Brain pericyte (primary cell): ENCODE data around the gene SMC6.

Source experiments
- DNase-seq: peaks from one replicate; pipeline ENCODE4 v3.0.0-alpha.2; 2012; ENCODE audit warnings: low read depth, low spot score

SMC6 gene

DNA sequence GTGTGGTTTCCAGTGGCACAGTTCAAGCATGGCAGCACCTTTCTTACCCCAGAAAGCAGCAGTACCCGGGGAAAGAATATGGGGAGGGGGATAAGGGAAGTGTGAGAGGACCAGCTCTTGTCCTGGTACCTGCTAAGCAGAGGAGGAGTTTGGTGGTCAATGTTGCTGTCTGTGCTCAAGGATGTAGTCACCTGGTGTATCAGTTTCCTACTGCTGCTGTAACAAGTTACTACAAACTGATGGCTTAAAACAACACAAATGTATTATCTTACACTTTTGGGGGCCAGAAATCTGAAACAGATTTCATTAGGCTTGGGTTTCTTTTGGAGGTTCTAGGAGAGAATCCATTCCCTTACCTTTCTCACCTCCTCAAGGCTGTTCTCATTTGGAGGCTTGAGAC lies 135.7 kb downstream of the SMC6 start:
- DNase-seq: no peak

DNA sequence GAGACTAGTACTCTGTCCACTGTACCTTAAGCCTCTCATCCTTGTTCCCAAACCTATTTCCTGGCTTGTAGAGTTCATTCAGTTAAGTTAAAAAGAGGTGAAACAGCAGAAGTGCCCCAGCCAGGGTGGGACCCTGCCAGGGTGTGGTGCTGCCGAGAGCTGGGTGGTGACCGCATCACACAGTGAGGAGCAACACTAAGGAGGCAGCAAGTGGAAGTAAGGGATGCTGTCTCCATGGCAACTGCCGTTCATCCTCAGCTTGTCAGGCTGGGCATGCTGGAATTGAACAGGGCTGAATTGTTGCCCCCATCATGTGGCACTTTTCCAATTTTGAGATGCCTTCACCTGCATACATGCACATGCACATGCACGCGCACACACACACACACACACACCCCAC lies 136.1 kb downstream of the SMC6 start:
- no peak for DNase-seq

DNA sequence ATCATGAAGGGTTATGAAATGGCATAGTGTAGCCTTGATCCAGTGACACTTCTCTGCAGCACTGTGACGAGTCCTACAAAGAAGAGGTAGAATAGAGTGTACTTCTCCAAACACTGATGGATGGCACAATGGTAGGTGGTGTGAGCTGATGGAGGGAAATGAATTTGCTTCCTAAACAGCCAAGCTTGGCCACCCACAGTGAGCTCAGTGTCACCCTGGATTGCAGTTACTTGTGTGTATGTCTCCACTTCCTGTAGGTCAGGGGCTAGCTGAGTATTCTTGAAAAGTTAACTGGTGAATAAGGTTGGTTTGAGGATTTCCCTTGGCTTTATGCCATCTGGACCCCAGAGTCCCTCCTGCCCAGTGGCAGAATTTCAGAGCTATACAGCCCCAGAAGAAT lies 137.2 kb downstream of the SMC6 start:
- no peak for DNase-seq

DNA sequence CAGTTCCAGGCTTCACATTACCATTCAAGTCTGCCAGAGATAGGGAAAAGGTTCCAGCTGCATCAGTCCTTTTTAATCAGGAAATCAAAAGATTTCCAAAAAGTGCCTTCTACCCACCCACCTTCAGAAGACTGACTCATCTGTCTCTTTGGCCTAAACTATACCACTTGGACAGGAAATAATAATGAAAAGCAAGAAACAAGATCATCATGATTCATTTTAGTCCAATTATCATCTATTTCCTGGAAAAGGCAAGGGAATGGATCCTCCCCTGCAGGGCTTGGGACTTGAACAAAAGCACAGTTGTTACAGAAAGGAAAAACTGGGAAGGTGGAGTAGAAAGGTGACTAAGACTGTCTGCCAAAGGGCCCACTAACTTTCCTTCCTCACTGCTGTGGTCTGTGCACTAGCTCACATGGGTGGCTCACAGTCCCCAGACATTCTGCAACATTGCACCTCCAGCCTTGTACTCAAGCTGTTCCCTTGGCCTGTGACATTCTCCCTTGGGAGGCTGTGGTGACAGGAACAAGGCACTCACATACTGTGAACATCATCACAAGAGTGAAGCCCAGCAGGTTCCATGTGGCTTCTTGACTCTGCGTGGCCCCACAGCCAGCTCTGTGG lies 137.8 kb downstream of the SMC6 start:
- no peak for DNase-seq

DNA sequence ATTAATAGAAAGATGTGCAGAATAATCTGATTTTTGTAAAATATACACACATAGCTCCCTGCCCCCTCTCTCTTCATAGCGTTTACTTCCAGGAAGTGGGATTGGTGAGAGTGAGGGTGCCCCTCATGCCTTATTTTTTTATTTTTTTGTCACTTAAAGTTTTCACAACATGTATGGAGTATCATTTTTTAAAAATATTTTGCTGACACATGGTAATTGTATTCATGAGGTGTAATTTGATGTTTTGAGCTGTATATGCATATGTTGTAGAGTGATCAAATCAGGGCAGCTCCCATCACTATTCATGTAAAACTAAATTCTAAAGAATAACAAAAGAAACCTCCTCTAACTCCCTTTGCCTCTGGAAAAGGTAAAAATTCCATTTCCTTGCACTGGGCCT lies 138.5 kb downstream of the SMC6 start:
- DNase-seq: no peak

DNA sequence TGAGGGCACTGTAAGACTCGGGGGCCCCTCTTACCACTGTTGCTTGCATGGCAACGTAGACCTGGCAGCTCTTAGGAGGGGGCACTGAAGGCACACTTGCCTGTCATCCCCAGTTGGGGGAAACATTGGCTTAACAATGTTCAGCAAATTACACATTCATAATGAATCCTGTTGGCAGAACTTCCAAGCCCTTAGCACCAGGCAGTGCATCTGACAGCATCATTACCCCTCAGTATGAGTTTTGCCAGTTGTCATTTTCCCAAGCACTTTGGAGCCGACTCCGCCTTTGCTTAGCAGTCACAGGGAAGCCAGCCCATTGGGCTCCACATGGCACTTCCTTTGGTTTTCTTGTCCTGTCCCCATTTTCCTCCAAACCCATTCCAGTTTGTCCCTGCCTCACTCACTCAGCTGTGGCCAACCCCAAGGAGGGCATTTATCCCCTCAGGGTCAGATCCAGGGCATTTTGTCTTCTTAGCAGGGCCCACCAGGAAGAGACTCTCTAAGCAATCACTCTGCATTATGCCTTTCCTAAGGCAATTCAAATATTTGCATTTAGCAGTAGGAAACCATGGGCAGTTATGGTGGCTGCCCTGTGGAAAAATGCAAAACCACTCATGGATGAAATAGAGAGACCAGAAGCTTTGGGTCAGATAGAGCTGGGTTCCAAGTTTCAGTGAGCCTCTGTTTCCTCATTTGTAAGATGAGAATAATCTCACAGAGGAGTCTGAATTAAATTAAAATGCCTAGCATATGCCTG lies 139.3 kb downstream of the SMC6 start:
- DNase-seq: no peak
